Nephron progenitor cell (in vitro differentiated cells): ENCODE data around the gene ACE2.

ENCODE experiments used
- DNase-seq: peaks from one replicate; pipeline ENCODE4 v3.0.0; 2021
- H3K27ac Mint-ChIP-seq: 2 replicates; pipeline ENCODE4 v1.8.0; 2021; ENCODE audit warnings: mild to moderate bottlenecking, moderate library complexity, mixed read lengths
- H3K27me3 Mint-ChIP-seq: 2 replicates; pipeline ENCODE4 v1.8.0; 2021; ENCODE audit warnings: mild to moderate bottlenecking, low read depth, mixed read lengths; ENCODE audit not compliant: poor library complexity
- H3K36me3 Mint-ChIP-seq: 2 replicates; pipeline ENCODE4 v1.8.0; 2021; ENCODE audit warnings: low read depth, mixed read lengths
- H3K4me1 Mint-ChIP-seq: 2 replicates; pipeline ENCODE4 v1.8.0; 2021; ENCODE audit warnings: mixed read lengths
- H3K4me3 Mint-ChIP-seq: 2 replicates; pipeline ENCODE4 v1.8.0; 2021; ENCODE audit warnings: mild to moderate bottlenecking, moderate library complexity, mixed read lengths
- H3K9me3 Mint-ChIP-seq: 2 replicates; pipeline ENCODE4 v1.8.0; 2021; ENCODE audit warnings: mild to moderate bottlenecking, moderate library complexity, mixed read lengths
- TF ChIP-seq, protein P1 (sequence below): fragments of 200-600 bp; sonication (generic); IDR thresholded peaks from 2 replicates; pipeline ENCODE4 v1.5.0; 2021; ENCODE audit warnings: antibody characterized with exemption

ACE2 gene

DNA sequence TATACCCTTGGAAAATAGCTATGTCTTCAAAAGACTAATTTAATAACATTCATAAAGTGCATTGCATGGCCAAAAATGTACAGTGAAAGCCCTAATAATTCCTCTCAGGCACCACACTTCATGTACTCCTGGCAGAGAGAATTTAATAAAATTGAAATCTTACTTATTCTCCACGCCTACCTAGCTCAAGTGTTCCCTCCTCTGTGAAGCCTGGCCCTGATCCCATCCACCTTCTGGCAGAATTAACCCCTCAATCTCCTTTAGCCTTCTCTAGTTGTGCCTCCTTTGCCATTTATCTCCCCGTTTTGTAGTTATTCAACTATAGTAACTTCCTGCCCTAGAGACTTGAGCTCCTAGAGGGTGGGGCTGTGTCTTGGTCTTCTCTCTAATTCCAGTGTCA, 26.7 kb downstream of the ACE2 start:
- Mint-ChIP-seq H3K36me3 (no peaks in the 10 kb centered on the region), H3K27me3 (peaks cover 9% of the 10 kb centered on the region), H3K4me3 (no peak overlapping the region), H3K9me3 (no peaks in the 10 kb centered on the region), H3K4me1 (no peaks in the 10 kb centered on the region), H3K27ac (no peak overlapping the region)
- TF ChIP-seq, protein P1, sequence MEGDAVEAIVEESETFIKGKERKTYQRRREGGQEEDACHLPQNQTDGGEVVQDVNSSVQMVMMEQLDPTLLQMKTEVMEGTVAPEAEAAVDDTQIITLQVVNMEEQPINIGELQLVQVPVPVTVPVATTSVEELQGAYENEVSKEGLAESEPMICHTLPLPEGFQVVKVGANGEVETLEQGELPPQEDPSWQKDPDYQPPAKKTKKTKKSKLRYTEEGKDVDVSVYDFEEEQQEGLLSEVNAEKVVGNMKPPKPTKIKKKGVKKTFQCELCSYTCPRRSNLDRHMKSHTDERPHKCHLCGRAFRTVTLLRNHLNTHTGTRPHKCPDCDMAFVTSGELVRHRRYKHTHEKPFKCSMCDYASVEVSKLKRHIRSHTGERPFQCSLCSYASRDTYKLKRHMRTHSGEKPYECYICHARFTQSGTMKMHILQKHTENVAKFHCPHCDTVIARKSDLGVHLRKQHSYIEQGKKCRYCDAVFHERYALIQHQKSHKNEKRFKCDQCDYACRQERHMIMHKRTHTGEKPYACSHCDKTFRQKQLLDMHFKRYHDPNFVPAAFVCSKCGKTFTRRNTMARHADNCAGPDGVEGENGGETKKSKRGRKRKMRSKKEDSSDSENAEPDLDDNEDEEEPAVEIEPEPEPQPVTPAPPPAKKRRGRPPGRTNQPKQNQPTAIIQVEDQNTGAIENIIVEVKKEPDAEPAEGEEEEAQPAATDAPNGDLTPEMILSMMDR: no peak
- no peak for DNase-seq

DNA sequence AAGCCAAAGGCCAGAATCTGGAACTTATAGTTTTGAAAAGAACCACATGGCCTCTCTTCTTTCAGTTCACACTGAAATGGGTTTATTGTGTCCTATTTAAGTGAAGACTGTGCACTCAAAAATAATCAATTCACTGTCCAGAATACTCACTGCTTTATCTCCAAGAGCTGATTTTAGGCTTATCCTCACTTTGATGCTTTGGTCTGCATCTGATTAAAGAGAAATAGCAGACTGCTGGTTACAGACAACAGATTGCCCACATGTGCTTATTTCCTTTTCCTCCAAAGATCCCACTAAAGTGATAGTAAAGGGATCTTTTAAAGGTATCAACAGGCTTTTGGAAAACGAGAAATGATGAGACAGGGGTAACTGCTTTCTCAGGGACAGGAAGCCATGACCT, 30.6 kb downstream of the ACE2 start:
- Mint-ChIP-seq H3K36me3 (no peaks in the 10 kb centered on the region), H3K9me3 (no peaks in the 10 kb centered on the region), H3K4me1 (no peaks in the 10 kb centered on the region), H3K27ac (no peak overlapping the region), H3K4me3 (no peak overlapping the region), H3K27me3 (peaks cover 13% of the 10 kb centered on the region)
- no peak for DNase-seq
- TF ChIP-seq, protein P1: no peak

DNA sequence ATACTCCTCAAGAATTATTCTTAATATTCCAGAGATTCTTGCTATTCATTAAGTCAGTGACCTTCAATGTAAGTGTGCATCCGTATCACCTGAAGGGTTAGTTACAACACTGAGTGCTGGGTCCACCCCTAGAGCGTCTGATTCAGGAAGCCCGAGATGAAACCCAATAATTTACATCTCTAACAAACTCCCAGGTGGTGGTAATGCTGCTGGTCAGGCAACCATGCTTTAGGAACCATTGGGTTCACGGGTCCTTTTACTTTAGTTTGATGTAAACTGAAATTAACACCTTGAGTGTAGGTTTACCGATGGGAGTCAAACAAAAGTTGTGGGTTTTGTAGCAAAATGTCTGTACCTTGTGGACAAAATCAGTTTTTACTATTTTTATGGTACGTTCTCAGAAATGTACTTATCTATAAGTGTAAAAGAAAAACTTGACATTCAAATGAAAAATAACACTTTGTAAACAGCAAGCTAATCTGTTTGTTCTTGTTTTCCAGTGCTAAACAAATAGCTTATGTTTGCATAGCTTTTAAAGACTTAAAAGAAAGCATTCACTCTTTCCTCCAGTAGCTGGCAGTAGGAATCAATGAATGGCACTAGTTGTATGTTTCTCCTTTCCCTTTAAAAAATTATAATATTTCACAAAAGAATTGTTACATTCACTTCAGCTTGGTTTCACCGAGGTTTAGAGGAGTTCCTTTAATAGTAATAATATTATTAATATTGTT, 32.7 kb downstream of the ACE2 start:
- H3K4me3 Mint-ChIP-seq: no peak overlapping the region
- no peak overlapping the region for H3K27ac Mint-ChIP-seq
- no peaks in the 10 kb centered on the region for H3K36me3 Mint-ChIP-seq
- no peak for DNase-seq
- peaks cover 10% of the 10 kb centered on the region for H3K27me3 Mint-ChIP-seq
- peaks cover 6% of the 10 kb centered on the region for H3K4me1 Mint-ChIP-seq
- no peaks in the 10 kb centered on the region for H3K9me3 Mint-ChIP-seq
- TF ChIP-seq, protein P1: no peak

DNA sequence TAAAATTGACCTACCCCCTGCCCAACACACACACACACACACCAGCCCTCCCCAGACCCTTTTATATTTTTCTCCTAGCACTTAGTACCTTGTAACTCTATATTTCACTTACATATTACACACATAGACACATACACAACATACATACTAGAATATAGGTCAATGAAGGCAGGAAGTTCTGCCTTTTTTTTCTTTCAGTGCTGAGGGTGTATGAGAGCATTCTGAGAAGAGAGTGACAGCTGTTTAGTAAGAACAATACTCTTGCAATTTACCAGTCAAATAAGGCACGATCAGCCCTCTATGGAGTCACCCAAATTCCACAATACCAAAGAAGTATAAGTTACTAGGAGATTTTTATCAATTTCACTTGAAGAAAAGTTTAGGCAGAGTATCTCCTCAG, 33.5 kb downstream of the ACE2 start:
- H3K9me3 Mint-ChIP-seq: no peaks in the 10 kb centered on the region
- H3K27ac Mint-ChIP-seq: no peak overlapping the region
- no peak overlapping the region for H3K4me3 Mint-ChIP-seq
- TF ChIP-seq, protein P1: no peak
- peaks cover 10% of the 10 kb centered on the region for H3K27me3 Mint-ChIP-seq
- no peaks in the 10 kb centered on the region for H3K36me3 Mint-ChIP-seq
- no peak for DNase-seq
- peaks cover 6% of the 10 kb centered on the region for H3K4me1 Mint-ChIP-seq

DNA sequence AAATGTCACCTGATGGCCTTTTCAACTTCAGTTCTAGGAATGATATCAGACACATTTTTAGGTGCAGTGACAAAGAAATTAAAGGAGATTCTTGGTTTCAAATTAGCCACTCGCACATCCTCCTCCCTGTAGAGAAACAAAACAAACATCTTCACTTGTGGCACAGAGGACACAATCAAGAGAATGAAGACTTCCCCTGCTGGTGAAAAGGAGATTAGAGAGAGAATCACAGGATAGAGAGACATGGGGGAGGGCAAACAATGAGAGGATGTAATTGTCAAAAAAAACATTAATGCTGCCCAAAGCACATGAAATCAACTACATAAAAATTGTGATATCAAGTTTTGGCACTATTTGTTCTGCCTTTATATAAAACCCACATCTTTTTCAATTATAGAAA, 34.5 kb downstream of the ACE2 start:
- no peaks in the 10 kb centered on the region for H3K36me3 Mint-ChIP-seq
- TF ChIP-seq, protein P1: peak; percentile 10
- DNase-seq: no peak
- no peak overlapping the region for H3K27ac Mint-ChIP-seq
- H3K4me1 Mint-ChIP-seq: peaks cover 6% of the 10 kb centered on the region
- no peaks in the 10 kb centered on the region for H3K9me3 Mint-ChIP-seq
- H3K4me3 Mint-ChIP-seq: no peak overlapping the region
- peaks cover 10% of the 10 kb centered on the region for H3K27me3 Mint-ChIP-seq

DNA sequence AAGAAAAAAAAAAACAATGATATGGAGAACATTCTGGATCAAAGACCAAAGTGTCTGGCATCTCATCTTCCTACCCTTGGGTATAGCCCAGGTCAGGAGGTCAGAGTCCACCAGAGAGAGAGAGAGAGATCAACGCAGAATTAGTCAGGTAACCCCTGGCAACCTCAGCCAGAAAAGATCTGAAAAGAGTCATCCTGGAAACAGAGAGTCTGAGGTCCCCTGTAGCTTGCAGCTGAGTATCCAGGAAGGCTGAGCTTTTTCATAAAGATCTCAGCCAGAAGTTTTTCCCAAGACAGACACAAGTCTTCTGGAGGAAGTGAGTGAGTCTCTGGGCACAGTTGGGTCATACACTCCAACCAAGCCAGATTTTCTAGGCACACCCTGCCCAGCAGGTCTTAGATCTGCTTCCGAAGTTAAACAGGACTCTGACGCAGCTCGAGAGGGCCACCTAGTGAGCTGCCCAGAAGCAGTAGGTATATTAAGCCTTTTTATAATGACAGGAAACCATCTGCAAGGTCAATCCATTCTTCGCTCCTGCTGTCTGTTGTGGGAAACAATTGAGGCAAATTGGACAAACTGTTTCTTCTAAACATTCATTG, 35.7 kb downstream of the ACE2 start:
- H3K9me3 Mint-ChIP-seq: no peaks in the 10 kb centered on the region
- DNase-seq: peak; percentile 56
- TF ChIP-seq, protein P1: peak; percentile 60
- H3K4me1 Mint-ChIP-seq: peaks cover 6% of the 10 kb centered on the region
- H3K4me3 Mint-ChIP-seq: no peak overlapping the region
- H3K27me3 Mint-ChIP-seq: peaks cover 4% of the 10 kb centered on the region
- no peak overlapping the region for H3K27ac Mint-ChIP-seq
- H3K36me3 Mint-ChIP-seq: no peaks in the 10 kb centered on the region
